Endodermal cell (in vitro differentiated cells): ENCODE data around the gene OR6K2. TPM values are rescaled to one million over a fixed set of nuclear protein-coding genes. Genes with fewer than 3 reads are reported as not detected.
"Not testable (repeated sequence)": the region's sequence is repeated elsewhere in the genome, so short reads cannot be mapped to it uniquely, and the experiment has no call there.

Experiments used
- DNase-seq: peaks from one replicate; pipeline ENCODE4 v3.0.0-alpha.2; 2017
- H3K27ac ChIP-seq: 2 replicates; pipeline ENCODE4 v1.5.1; 2013; ENCODE audit warnings: mild to moderate bottlenecking, low read depth, low read length, moderate library complexity
- H3K27me3 ChIP-seq: 2 replicates; pipeline ENCODE4 v1.6.1; 2013; ENCODE audit warnings: mild to moderate bottlenecking, low read length, moderate library complexity; ENCODE audit not compliant: insufficient read depth, control insufficient read depth, poor library complexity, severe bottlenecking
- H3K36me3 ChIP-seq: 2 replicates; pipeline ENCODE4 v1.7.0; 2013; ENCODE audit warnings: mild to moderate bottlenecking, low read length, moderate library complexity; ENCODE audit not compliant: control insufficient read depth, insufficient read depth
- H3K4me1 ChIP-seq: one replicate; pipeline ENCODE4 v1.7.0; 2013; ENCODE audit warnings: low read length; ENCODE audit not compliant: control insufficient read depth, insufficient read depth
- H3K4me3 ChIP-seq: 2 replicates; pipeline ENCODE4 v1.5.1; 2013; ENCODE audit warnings: mild to moderate bottlenecking, low read length, moderate library complexity
- H3K9ac ChIP-seq: 2 replicates; pipeline ENCODE4 v1.6.1; 2013; ENCODE audit warnings: mild to moderate bottlenecking, low read length, moderate library complexity; ENCODE audit not compliant: poor library complexity, severe bottlenecking; ENCODE audit errors: extremely low read depth
- H3K9me3 ChIP-seq: 2 replicates; pipeline ENCODE4 v1.6.1; 2013; ENCODE audit warnings: mild to moderate bottlenecking, low read length, moderate library complexity; ENCODE audit not compliant: control insufficient read depth
- H3K27ac Mint-ChIP-seq: 2 replicates; pipeline ENCODE4 v1.8.0; 2020; ENCODE audit warnings: mixed read lengths
- H3K27me3 Mint-ChIP-seq: 2 replicates; pipeline ENCODE4 v1.8.0; 2021; ENCODE audit warnings: mild to moderate bottlenecking, mixed read lengths; ENCODE audit not compliant: insufficient read depth
- H3K36me3 Mint-ChIP-seq: 2 replicates; pipeline ENCODE4 v1.8.0; 2020; ENCODE audit warnings: low read depth, mixed read lengths
- H3K4me1 Mint-ChIP-seq: 2 replicates; pipeline ENCODE4 v1.8.0; 2020; ENCODE audit warnings: mixed read lengths
- H3K4me3 Mint-ChIP-seq: 2 replicates; pipeline ENCODE4 v1.8.0; 2020; ENCODE audit warnings: mild to moderate bottlenecking, moderate library complexity, mixed read lengths
- H3K9me3 Mint-ChIP-seq: 2 replicates; pipeline ENCODE4 v1.8.0; 2020; ENCODE audit warnings: mild to moderate bottlenecking, mixed read lengths
- WGBS, 2 experiments: methylation state at CpG; one replicate each; pipeline versions ENCODE4 v1.1.5 to v1.1.7; 2013; ENCODE audit warnings: missing lambda C conversion rate in 2 of 2, mixed read lengths in 1 of 2; ENCODE audit not compliant: insufficient coverage in 1 of 2, insufficient read length in 1 of 2; 5-methylcytosine and 5-hydroxymethylcytosine counted together
- total RNA-seq, 2 donors: library from RNA; stranded (reverse); fragmentation: NEBNext Ultra II Directional in 1 of 2; extraction: Animal tissue kit (Norgen Biotek cat#: 25700) in 1 of 2; gene quantifications; 2 replicates in 1 of 2; 3 replicates in 1 of 2; pipeline ENCODE4 v1.2.1, GENCODE V29; 2021
- TF ChIP-seq, protein P1 (sequence below): fragments of 200-600 bp; sonication (generic); conservative IDR thresholded peaks from 2 replicates; pipeline ENCODE4 v1.5.0; 2021; ENCODE audit warnings: antibody characterized with exemption, mild to moderate bottlenecking

The OR6K2 gene
- total RNA-seq, 2 donors from 2014 or later, result not detected

DNA sequence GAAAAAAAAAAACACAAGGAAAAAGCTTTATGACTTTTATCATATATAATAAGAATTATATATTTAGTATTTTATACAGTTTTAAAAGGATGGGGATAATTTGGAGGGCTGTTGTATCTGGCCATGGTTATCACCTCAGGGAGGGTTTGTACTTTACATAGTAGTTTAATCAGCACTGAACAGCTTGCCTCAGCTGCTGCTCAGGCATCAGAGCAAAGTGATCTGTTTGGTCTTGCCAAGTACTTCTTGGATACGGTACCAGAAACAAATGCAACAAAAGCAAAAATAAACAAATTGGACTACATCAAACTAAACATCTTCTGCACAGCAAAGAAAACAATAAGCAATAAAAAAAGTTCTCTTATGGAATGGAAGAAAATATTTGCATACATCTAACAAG lies 11.3 kb downstream of the OR6K2 start:
- TF ChIP-seq, protein P1, sequence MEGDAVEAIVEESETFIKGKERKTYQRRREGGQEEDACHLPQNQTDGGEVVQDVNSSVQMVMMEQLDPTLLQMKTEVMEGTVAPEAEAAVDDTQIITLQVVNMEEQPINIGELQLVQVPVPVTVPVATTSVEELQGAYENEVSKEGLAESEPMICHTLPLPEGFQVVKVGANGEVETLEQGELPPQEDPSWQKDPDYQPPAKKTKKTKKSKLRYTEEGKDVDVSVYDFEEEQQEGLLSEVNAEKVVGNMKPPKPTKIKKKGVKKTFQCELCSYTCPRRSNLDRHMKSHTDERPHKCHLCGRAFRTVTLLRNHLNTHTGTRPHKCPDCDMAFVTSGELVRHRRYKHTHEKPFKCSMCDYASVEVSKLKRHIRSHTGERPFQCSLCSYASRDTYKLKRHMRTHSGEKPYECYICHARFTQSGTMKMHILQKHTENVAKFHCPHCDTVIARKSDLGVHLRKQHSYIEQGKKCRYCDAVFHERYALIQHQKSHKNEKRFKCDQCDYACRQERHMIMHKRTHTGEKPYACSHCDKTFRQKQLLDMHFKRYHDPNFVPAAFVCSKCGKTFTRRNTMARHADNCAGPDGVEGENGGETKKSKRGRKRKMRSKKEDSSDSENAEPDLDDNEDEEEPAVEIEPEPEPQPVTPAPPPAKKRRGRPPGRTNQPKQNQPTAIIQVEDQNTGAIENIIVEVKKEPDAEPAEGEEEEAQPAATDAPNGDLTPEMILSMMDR, result no peak
- 92% methylated on average over 1 of the region's 1 CpG; no CpG with 5 or more reads in 1 of the 2 experiments for WGBS, 2 experiments
- Mint-ChIP-seq H3K4me1 (no peaks in the 10 kb centered on the region), H3K4me3 (no peak overlapping the region), H3K36me3 (no peaks in the 10 kb centered on the region), H3K27ac (no peak overlapping the region), H3K27me3 (peaks cover 2% of the 10 kb centered on the region), H3K9me3 (peaks cover 2% of the 10 kb centered on the region)
- no peaks in the 10 kb centered on the region for H3K4me1 ChIP-seq
- H3K27me3 ChIP-seq, result no peaks in the 10 kb centered on the region
- no peaks in the 10 kb centered on the region for H3K9me3 ChIP-seq
- no peaks in the 10 kb centered on the region for H3K36me3 ChIP-seq
- H3K27ac ChIP-seq, result no peak overlapping the region
- no peak for DNase-seq
- H3K9ac ChIP-seq, result no peak overlapping the region
- H3K4me3 ChIP-seq, result no peak overlapping the region

DNA sequence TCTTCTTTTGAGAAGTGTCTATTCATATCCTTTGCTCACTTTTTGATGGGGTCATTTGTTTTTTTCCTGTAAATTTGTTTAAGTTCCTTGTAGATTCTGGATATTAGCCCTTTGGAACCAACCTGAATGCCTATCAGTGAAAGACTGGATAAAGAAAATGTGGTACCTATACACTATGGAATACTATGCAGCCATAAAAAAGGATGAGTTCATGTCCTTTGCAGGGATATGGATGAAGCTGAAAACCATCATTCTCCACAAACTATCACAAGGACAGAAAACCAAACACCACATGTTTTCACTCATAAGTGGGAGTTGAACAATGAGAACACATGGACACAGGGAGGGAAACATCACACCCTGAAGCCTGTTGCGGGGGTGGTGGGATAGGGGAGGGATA lies 12.1 kb downstream of the OR6K2 start:
- H3K4me3 ChIP-seq, H3K36me3 Mint-ChIP-seq, H3K4me1 Mint-ChIP-seq, H3K27ac ChIP-seq, DNase-seq, H3K9ac ChIP-seq, H3K36me3 ChIP-seq, H3K27me3 Mint-ChIP-seq, H3K4me3 Mint-ChIP-seq, H3K9me3 Mint-ChIP-seq, H3K9me3 ChIP-seq, H3K27me3 ChIP-seq, H3K4me1 ChIP-seq, H3K27ac Mint-ChIP-seq: not testable (repeated sequence)
- WGBS, 2 experiments, result 92% methylated on average over 1 of the region's 1 CpG; no CpG with 5 or more reads in 1 of the 2 experiments

DNA sequence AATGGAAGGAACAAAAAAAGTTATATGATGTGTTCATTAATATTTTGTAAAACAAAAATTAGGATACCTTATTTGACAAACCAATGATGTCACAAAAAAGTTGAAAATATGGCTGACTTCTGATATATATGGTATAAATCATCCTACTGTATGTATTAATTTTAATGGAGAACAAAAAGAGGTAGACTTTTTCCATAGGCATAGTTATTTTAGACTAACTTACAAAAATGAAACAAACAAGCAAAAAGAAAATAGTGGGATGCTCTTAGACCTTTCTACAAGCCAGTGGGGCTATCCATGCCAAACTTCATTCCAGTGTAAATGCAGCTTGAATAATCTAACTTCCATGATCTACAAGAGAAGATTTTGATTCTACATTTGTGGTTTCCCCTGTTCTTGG lies 13.4 kb downstream of the OR6K2 start:
- H3K4me3 ChIP-seq, result no peak overlapping the region
- Mint-ChIP-seq H3K36me3 (no peaks in the 10 kb centered on the region), H3K4me3 (no peak overlapping the region), H3K4me1 (no peaks in the 10 kb centered on the region), H3K27ac (no peak overlapping the region), H3K27me3 (peaks cover 2% of the 10 kb centered on the region), H3K9me3 (peaks cover 2% of the 10 kb centered on the region)
- H3K36me3 ChIP-seq, result no peaks in the 10 kb centered on the region
- H3K9ac ChIP-seq, result no peak overlapping the region
- H3K27ac ChIP-seq, result no peak overlapping the region
- H3K9me3 ChIP-seq, result no peaks in the 10 kb centered on the region
- H3K4me1 ChIP-seq, result no peaks in the 10 kb centered on the region
- TF ChIP-seq, protein P1, result no peak
- H3K27me3 ChIP-seq, result no peaks in the 10 kb centered on the region
- no peak for DNase-seq
